Ecto neural progenitor cell (in vitro differentiated cells): Measurements from ENCODE around the gene TEPSIN.

Source experiments
- DNase-seq: peaks from one replicate; pipeline ENCODE4 v3.0.0-alpha.2; 2018; ENCODE audit warnings: low spot score

Gene TEPSIN

GRCh38 chr17:81196505-81197408, 42.1 kb downstream of the TEPSIN start:
- DNase-seq: no peak

GRCh38 chr17:81195941-81196495, 42.8 kb downstream of the TEPSIN start:
- no peak for DNase-seq

GRCh38 chr17:81194941-81195901, 43.6 kb downstream of the TEPSIN start:
- no peak for DNase-seq

GRCh38 chr17:81194225-81194760, 44.6 kb downstream of the TEPSIN start:
- no peak for DNase-seq

- no peak for DNase-seq
Measured at GRCh38 chr17:81193470-81194224, 45.2 kb downstream of the TEPSIN start.

- DNase-seq: no peak
Measured at GRCh38 chr17:81193051-81193410, 45.8 kb downstream of the TEPSIN start.

GRCh38 chr17:81192386-81193050, 46.3 kb downstream of the TEPSIN start:
- no peak for DNase-seq

- DNase-seq: no peak
Measured at GRCh38 chr17:81191646-81192045, 47.2 kb downstream of the TEPSIN start.

GRCh38 chr17:81191116-81191515, 47.7 kb downstream of the TEPSIN start:
- no peak for DNase-seq

- DNase-seq: no peak
Measured at GRCh38 chr17:81190591-81190990, 48.3 kb downstream of the TEPSIN start.

- DNase-seq: no peak
Measured at GRCh38 chr17:81189670-81190530, 49.0 kb downstream of the TEPSIN start.

- DNase-seq: no peak
Measured at GRCh38 chr17:81189016-81189415, 49.8 kb downstream of the TEPSIN start.

GRCh38 chr17:81188491-81188840, 50.4 kb downstream of the TEPSIN start:
- DNase-seq: no peak

- DNase-seq: no peak
Measured at GRCh38 chr17:81187586-81188490, 51.0 kb downstream of the TEPSIN start.

- no peak for DNase-seq
Measured at GRCh38 chr17:81187120-81187519, 51.7 kb downstream of the TEPSIN start.

- no peak for DNase-seq
Measured at GRCh38 chr17:81186203-81186602, 52.7 kb downstream of the TEPSIN start.

- no peak for DNase-seq
Measured at GRCh38 chr17:81184555-81184954, 54.3 kb downstream of the TEPSIN start.

- DNase-seq: no peak
Measured at GRCh38 chr17:81183807-81184206, 55.0 kb downstream of the TEPSIN start.

GRCh38 chr17:81183316-81183715, 55.5 kb downstream of the TEPSIN start:
- DNase-seq: no peak
